GM12892 (cell line): ENCODE data around the gene L3MBTL3.

Source experiments
- POLR2A ChIP-seq: IDR thresholded peaks from 2 replicates; pipeline ENCODE4 v1.6.1; 2011; ENCODE audit warnings: low read depth, low read length, control low read depth
- POLR2AphosphoS5 ChIP-seq: IDR thresholded peaks from 2 replicates; pipeline ENCODE4 v1.6.1; 2011; ENCODE audit warnings: low read depth, low read length, control low read depth
- TAF1 ChIP-seq: IDR thresholded peaks from 2 replicates; pipeline ENCODE4 v1.6.1; 2011; ENCODE audit warnings: low read depth, mild to moderate bottlenecking, control low read depth, low read length, borderline replicate concordance

DNA sequence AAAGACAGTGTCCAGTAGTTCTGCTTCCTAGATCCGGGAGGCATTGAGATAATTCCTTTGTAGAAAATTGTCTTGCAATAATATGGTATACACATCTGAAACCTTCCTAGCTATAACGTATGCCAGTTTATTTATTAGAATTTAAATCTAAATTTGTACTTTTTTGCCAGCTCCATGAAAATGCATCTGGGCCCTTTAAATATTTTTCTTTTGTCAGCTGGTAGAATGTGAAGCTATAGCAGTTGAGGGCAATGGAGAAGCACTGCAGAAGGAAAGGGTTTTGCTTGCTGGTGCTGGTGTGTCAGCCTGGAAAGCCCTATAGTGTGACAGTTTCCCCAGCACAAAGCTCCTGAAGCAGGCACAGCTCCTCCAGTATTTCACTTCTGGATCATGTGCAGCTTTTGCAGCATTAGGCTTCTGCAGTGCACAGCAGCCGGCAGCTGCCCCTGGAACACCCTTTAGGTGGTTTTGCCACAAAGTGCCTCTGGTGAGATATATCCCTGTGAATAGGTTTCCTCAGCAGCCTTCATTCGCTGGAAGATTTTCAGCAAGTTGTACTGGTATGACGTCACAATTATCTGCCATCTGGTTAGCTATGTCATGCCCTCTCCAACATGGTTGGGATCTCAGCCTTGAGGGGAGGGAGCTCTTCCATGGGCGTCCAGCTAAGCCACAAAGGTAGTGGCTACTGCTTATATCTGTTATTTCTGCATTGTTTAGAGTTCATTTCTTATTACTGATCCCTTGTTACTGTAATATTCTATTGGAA, 40.0 kb upstream of the L3MBTL3 start:
- TF ChIP-seq POLR2A (no peak), POLR2AphosphoS5 (no peak), TAF1 (no peak)
